GM20000 (cell line): ENCODE data around the gene SQSTM1.

Source experiments
- DNase-seq: peaks from one replicate; pipeline ENCODE4 v3.0.0; 2012; ENCODE audit warnings: low spot score
- CTCF ChIP-seq: IDR thresholded peaks from 2 replicates; pipeline ENCODE4 v1.5.1; 2012; ENCODE audit warnings: mild to moderate bottlenecking, control low read depth; ENCODE audit errors: extremely low read depth, missing control alignments

Gene SQSTM1

GRCh38 chr5:179852993-179853547, 32.4 kb downstream of the SQSTM1 start:
- DNase-seq, result peak; percentile 60
- TF ChIP-seq CTCF, result no peak

- DNase-seq, result no peak
- TF ChIP-seq CTCF, result no peak
Observed at GRCh38 chr5:179854356-179854755, 33.7 kb downstream of the SQSTM1 start.

GRCh38 chr5:179858241-179858585, 37.5 kb downstream of the SQSTM1 start:
- no peak for TF ChIP-seq CTCF
- DNase-seq, result peak; percentile 73

GRCh38 chr5:179858586-179859427, 38.1 kb downstream of the SQSTM1 start, which contains the start of gene MRNIP:
TSS of gene MRNIP (minus strand) at chr5:179858817. CDS start at chr5:179858796, 21 bp downstream.
- peak; percentile 1 for TF ChIP-seq CTCF
- peak; percentile 98 for DNase-seq

GRCh38 chr5:179860301-179860700, 39.6 kb downstream of the SQSTM1 start:
- no peak for TF ChIP-seq CTCF
- no peak for DNase-seq

- no peak for DNase-seq
- no peak for TF ChIP-seq CTCF
Observed at GRCh38 chr5:179862296-179862695, 41.6 kb downstream of the SQSTM1 start.

- DNase-seq, result no peak
- no peak for TF ChIP-seq CTCF
Observed at GRCh38 chr5:179862891-179863290, 42.2 kb downstream of the SQSTM1 start.
